NCI-H2171 (cell line): ENCODE measurements around the gene CYP24A1.
A peak's percentile ranks its signal among the peaks of the same experiment; 100 is the strongest.

ENCODE experiments used
- DNase-seq: peaks from one replicate; lab custom pipeline; 2025; lab: John Stamatoyannopoulos, UW

CYP24A1 gene

DNA sequence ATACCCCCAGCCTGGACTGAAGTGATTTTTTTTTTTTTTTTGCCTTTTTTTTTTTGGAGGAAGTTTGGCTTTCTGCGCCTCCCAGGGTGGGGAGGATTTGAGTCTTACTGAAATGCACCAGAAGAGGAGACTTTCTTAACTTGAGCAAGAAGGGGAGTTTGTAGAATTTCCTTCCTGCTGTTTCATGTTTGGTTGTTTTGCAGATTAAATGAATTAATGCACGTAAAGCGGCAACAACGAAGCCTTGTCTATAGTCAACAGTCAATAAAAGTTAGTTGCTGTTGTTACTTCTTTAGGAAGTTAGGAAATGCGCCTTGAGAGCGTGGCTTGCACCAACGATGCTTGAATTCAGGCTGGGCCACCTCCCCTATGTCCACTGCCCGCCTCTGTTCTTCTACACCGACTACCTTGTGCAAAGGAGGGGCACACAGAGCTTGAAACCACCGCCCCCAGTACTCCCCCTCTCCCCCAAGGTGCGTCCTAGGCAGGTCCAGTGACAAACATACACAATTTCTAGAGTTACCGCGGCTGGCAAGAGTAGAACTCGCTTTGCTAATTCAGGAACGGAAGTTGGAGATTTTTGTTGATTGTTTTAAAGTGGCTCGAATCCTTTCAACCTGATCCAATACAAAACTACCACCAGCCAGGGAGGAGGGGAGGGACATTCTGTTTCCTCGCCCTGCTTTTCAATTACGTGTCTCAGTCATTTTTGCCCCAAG lies 830 bp upstream of the CYP24A1 start:
- DNase-seq, result no peak

GRCh38 chr20:54172856-54173652 lies 732 bp downstream of the CYP24A1 start:
- peak; percentile 67 for DNase-seq

DNA sequence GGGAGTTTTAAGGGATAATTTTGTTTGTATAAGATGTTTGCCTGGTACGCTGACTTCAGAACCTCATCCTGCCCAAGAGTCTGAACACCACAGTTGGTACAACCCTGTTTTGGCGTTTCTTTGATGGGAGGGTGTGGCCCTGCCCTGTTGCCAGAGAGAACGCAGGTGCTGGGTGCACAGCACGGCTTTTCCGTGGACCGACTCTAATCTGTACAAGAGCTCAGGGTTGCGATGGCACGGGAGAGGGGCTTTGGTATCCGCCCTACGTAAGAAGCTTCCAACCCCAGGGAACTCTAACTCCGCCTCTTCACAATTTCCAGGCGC lies 1.3 kb downstream of the CYP24A1 start:
- DNase-seq, result no peak

DNA sequence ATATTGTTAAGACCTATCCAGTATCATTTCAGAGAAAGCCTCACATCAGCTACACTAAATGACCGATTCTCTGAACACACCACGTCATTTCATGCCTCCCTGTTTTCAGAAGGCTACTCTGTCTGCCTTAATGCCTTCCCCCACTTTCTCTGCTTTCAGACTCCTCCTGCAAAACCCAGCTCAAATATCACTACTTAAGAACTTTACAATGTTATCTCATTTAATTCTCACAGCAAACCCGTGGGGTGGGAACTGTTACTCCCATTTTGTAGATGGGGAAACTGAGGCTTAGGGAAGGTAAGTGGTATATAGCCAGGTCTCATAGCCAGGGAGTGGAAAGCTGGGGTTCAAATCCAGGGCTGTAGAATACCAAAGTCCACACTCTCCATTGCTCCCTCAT lies 2.8 kb downstream of the CYP24A1 start:
- DNase-seq, result no peak

GRCh38 chr20:54170026-54170471 lies 3.7 kb downstream of the CYP24A1 start:
- DNase-seq, result no peak

GRCh38 chr20:54168961-54169862 lies 4.6 kb downstream of the CYP24A1 start:
- no peak for DNase-seq

GRCh38 chr20:54167909-54168872 lies 5.6 kb downstream of the CYP24A1 start:
- DNase-seq, result peak; percentile 83

GRCh38 chr20:54166987-54167662 lies 6.7 kb downstream of the CYP24A1 start:
- no peak for DNase-seq

DNA sequence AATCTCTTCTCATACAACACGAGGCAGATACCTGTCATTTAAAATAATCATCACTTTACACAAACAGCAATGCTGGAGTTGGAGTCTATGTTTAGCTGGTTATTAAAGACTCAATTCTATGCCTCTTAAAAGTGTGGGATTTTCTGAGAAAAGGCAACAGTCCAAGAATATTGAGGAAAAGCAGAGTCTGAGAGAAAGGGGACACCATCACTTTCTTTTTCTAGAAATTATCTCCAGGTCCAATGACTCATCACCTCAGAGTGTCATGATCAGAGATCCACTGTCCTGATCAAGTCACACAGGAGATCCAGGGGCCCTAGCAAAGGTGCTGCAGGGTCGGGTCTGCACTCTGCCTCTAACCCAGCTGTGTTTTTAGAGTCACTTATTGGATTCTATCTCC lies 8.0 kb downstream of the CYP24A1 start:
- no peak for DNase-seq

- DNase-seq, result no peak
Measured at GRCh38 chr20:54165014-54165413, 8.8 kb downstream of the CYP24A1 start.

DNA sequence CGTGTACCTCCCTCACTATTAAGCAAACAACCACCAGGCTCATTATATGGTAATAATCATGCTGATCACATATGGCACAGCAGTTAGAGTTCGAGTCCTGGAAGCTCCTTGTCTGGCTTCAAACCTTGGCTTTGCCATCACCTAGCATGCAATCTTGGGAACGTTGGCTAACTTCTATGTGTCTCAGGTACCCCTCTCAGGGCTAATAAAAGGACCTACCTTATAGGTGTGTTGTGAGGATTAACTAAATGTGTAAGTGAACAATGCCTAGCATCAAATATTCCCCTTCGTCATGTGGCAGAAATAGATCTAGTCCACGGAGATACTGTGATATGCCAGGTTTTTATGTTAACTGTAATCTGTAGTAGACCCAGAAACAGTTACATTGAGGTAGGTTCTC lies 10.4 kb downstream of the CYP24A1 start:
- no peak for DNase-seq

GRCh38 chr20:54162378-54163009 lies 11.3 kb downstream of the CYP24A1 start:
- DNase-seq, result no peak

GRCh38 chr20:54161821-54162149 lies 12.0 kb downstream of the CYP24A1 start:
- DNase-seq, result no peak

GRCh38 chr20:54161008-54161820 lies 12.6 kb downstream of the CYP24A1 start:
- no peak for DNase-seq

DNA sequence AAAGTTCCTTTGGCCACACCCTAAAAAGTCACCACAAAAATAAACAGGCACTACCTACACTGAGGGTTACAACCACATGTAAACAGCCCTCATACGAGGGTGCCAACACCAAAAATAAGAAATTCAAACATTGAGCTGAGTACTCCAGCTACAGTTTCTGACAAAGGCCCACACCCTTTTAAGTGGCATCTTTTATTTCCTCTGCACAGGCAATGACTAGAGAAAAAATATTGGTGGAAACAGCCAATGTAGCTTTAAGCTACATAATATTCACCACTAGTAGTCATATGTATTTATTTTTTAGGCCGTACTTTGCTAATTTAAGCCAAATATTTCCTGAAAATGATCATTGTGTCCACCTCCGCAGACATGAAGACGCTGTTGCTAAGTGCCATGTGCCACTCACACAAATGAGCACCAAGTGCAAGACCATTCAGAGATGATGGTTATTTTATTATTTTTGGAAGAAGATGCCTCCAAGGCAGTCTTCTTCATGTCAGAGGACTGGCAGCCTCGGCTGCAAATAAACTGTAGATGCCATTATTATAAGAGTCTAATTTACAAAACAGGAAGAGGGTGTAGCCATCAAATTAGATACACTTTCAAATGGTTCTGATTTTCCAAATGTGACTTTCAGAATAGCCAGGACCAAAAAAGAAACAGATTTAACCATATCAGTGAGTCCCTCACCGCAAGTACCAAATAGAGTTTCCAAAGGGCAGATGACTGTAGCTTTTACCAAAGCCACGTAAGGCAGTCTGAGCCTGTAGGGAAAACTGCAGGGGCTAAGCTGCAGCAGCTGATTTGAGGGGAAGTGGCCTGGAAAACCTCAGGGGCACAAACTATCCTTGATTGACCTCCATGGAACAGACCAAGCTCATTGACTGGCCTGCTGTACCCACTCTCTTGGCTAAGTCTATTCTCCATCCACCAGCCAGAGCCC lies 13.4 kb downstream of the CYP24A1 start:
- DNase-seq, result no peak

GRCh38 chr20:54158856-54159418 lies 14.8 kb downstream of the CYP24A1 start:
- DNase-seq, result no peak

- no peak for DNase-seq
Measured at GRCh38 chr20:54158226-54158625, 15.6 kb downstream of the CYP24A1 start.
